HCT116 (cell line): ENCODE results near the gene C15orf40. TPM values are rescaled to one million over a fixed set of nuclear protein-coding genes. Genes with fewer than 3 reads are reported as not detected.

Source experiments
- ATAC-seq: fragments of 200-7000 bp; cut with Tn5 transposase; 2 replicates; pipeline ENCODE4 v1.9.1; 2020; ENCODE audit warnings: mild to moderate bottlenecking, moderate library complexity
- BruUV-seq: library from RNA; stranded (reverse); fragments of 400-500 nt; replicated peaks from 2 replicates; lab custom pipeline; 2021; lab: Mats Ljungman, UMichigan
- CTCF ChIA-PET: fragments of 300-600 bp; sonication (Branson Sonifier 250); formaldehyde crosslinking; loops from one replicate; lab custom pipeline; 2021; ENCODE audit warnings: antibody characterized with exemption; lab: Charles Lee
- POLR2A ChIA-PET: fragments of 300-600, 350-600 bp; sonication (Branson Sonifier 250); formaldehyde crosslinking; loops from one replicate; lab custom pipeline; 2021; ENCODE audit warnings: antibody characterized with exemption; lab: Charles Lee
- RAD21 ChIA-PET, 2 experiments: fragments of 300-600 bp; sonication (Branson Sonifier 250); formaldehyde crosslinking; loops; one replicate each; lab custom pipeline; 2023; ENCODE audit warnings: low total read pairs in 2 of 2; ENCODE audit not compliant: uncharacterized antibody in 2 of 2, unreplicated experiment in 2 of 2, low non-redundant PET in 1 of 2; lab: Charles Lee
- DNase-seq: peaks from one replicate; pipeline ENCODE4 v3.0.0-alpha.2; 2010; ENCODE audit warnings: low read depth, low spot score
- H2AFZ ChIP-seq: fragments of 200-600 bp; shearing (Covaris generic), sonication (generic); 2 replicates; pipeline ENCODE4 v1.6.1; 2017; ENCODE audit warnings: low read depth, mixed run types, mixed read lengths, antibody characterized with exemption, low read length; ENCODE audit not compliant: poor library complexity, severe bottlenecking
- H3K27ac ChIP-seq: 2 replicates; pipeline ENCODE4 v1.5.1; 2012; ENCODE audit warnings: low read depth, low read length
- H3K27me3 ChIP-seq: fragments of 200-600 bp; sonication (generic); 2 replicates; pipeline ENCODE4 v1.6.1; 2016; ENCODE audit warnings: mixed run types, low read length, mixed read lengths; ENCODE audit not compliant: insufficient read depth
- H3K36me3 ChIP-seq, 2 experiments: fragments of 200-500 bp in 1 of 2; fragments of 200-600 bp in 1 of 2; sonication (Bioruptor generic) in 1 of 2; sonication (generic) in 1 of 2; 2 replicates each; pipeline versions ENCODE4 v1.5.1 to v1.6.1; 2014 to 2016; ENCODE audit warnings: low read length in 2 of 2, inconsistent platforms in 1 of 2, mixed read lengths in 1 of 2, mixed run types in 1 of 2; ENCODE audit not compliant: insufficient read depth in 2 of 2, control insufficient read depth in 1 of 2
- H3K4me1 ChIP-seq, 2 experiments: fragments of 200-600 bp in 1 of 2; sonication (generic) in 1 of 2; 2 replicates each; pipeline versions ENCODE4 v1.5.1 to v1.6.1; 2012 to 2017; ENCODE audit warnings: low read length in 2 of 2, inconsistent platforms in 1 of 2, mild to moderate bottlenecking in 1 of 2, mixed read lengths in 1 of 2, mixed run types in 1 of 2, moderate library complexity in 1 of 2; ENCODE audit not compliant: insufficient read depth in 2 of 2, control insufficient read depth in 1 of 2
- H3K4me2 ChIP-seq: fragments of 200-600 bp; sonication (generic); 2 replicates; pipeline ENCODE4 v1.6.1; 2017; ENCODE audit warnings: mixed run types, low read length, mixed read lengths
- H3K4me3 ChIP-seq, 2 experiments: fragments of 200-600 bp in 1 of 2; sonication (generic) in 1 of 2; replicated peaks in 1 of 2; 2 replicates each; pipeline ENCODE4 v1.5.1; 2011 to 2016; ENCODE audit warnings: low read length in 2 of 2, control low read depth in 1 of 2, low read depth in 1 of 2, mild to moderate bottlenecking in 1 of 2, mixed read lengths in 1 of 2, mixed run types in 1 of 2
- H3K79me2 ChIP-seq: fragments of 200-600 bp; sonication (generic); 2 replicates; pipeline ENCODE4 v1.6.1; 2017; ENCODE audit warnings: mild to moderate bottlenecking, mixed run types, low read length, moderate library complexity, mixed read lengths; ENCODE audit not compliant: insufficient read depth
- H3K9ac ChIP-seq: fragments of 200-600 bp; sonication (generic); 2 replicates; pipeline ENCODE4 v1.6.1; 2016; ENCODE audit warnings: low read length, mixed read lengths
- H3K9me2 ChIP-seq: fragments of 200-600 bp; sonication (generic), shearing (Covaris generic); 2 replicates; pipeline ENCODE4 v1.6.1; 2017; ENCODE audit warnings: mixed run types, mild to moderate bottlenecking, moderate library complexity; ENCODE audit not compliant: insufficient read depth
- H3K9me3 ChIP-seq, 2 experiments: fragments of 200-500 bp in 1 of 2; fragments of 200-600 bp in 1 of 2; sonication (Bioruptor generic) in 1 of 2; sonication (generic) in 1 of 2; 2 replicates each; pipeline ENCODE4 v1.6.1; 2014 to 2017; ENCODE audit warnings: low read length in 2 of 2, mixed read lengths in 2 of 2, inconsistent platforms in 1 of 2, low read depth in 1 of 2, mild to moderate bottlenecking in 1 of 2, mixed run types in 1 of 2, moderate library complexity in 1 of 2; ENCODE audit not compliant: control insufficient read depth in 1 of 2, insufficient read depth in 1 of 2
- H4K20me1 ChIP-seq: fragments of 200-600 bp; sonication (generic), shearing (Covaris generic); 2 replicates; pipeline ENCODE4 v1.6.1; 2017; ENCODE audit warnings: mixed run types, mild to moderate bottlenecking, moderate library complexity; ENCODE audit not compliant: insufficient read depth
- EZH2 ChIP-seq: fragments of 200-600 bp; sonication (generic); IDR thresholded peaks from 2 replicates; pipeline ENCODE4 v1.6.1; 2017; ENCODE audit warnings: antibody characterized with exemption, mixed run types
- EZH2phosphoT487 ChIP-seq: fragments of 200-600 bp; IDR thresholded peaks from 2 replicates; pipeline ENCODE4 v1.6.1; 2018; ENCODE audit warnings: antibody characterized with exemption, borderline replicate concordance
- JUND ChIP-seq: IDR thresholded peaks from 2 replicates; pipeline ENCODE4 v1.6.1; 2012
- RAD21 ChIP-seq: IDR thresholded peaks from 2 replicates; pipeline ENCODE4 v1.6.1; 2012; ENCODE audit warnings: low read depth, mild to moderate bottlenecking
- SRF ChIP-seq: IDR thresholded peaks from 2 replicates; pipeline ENCODE4 v1.6.1; 2012; ENCODE audit warnings: low read depth
- intact Hi-C: fragments of 100-400 bp; cut with micrococcal nuclease; formaldehyde crosslinking; loops from 2 replicates; pipeline ENCODE4 v1.10.0; 2022
- total RNA-seq: library from RNA; stranded (reverse); gene quantifications from one replicate; pipeline ENCODE4 v1.2.1, GENCODE V29; 2021; ENCODE audit not compliant: unreplicated experiment
- TF ChIP-seq, protein P1 (sequence below), 3 experiments: fragments of 200-600 bp in 1 of 3; sonication (generic) in 1 of 3; IDR thresholded peaks in 2 of 3; conservative IDR thresholded peaks in 1 of 3; 2 replicates each; pipeline ENCODE4 v1.5.1; 2012 to 2017; ENCODE audit warnings: low read depth in 2 of 3, low read length in 2 of 3, antibody characterized with exemption in 1 of 3, borderline replicate concordance in 1 of 3, control low read depth in 1 of 3, mild to moderate bottlenecking in 1 of 3, mixed read lengths in 1 of 3, mixed run types in 1 of 3, moderate library complexity in 1 of 3; ENCODE audit not compliant: insufficient read depth in 1 of 3

C15orf40 gene
- total RNA-seq, 1 experiment from 2014 or later, result 26.0 TPM

DNA sequence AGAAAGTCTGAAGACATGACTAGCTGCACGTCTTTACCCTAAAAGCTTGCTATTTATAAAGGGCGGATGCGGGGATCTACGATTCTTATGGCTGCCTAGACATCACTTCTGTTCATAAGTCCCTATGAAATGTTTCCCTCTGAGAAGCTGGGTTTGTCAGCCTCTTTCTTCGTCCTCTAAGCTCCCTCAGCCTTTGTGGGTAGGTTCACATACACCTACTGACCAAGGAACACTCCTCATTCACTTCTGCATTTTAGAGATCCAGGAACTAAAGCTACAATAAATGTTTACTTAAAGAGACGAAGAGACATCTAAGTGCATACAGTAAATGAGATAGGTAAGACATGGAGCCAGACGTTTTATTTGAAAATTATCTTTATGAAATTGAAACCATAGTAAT lies 42.1 kb downstream of the C15orf40 start:
- Histone ChIP-seq H3K4me3 (no peak overlapping the region), H3K79me2 (no peaks in the 10 kb centered on the region), H4K20me1 (no peaks in the 10 kb centered on the region), H3K27me3 (0 out of 2 replicates have a peak, but pooled peaks cover 4% of the 10 kb centered on the region), H3K4me1 (no peaks in the 10 kb centered on the region), H3K36me3 (no peaks in the 10 kb centered on the region), H3K27ac (no peak overlapping the region), H3K9ac (no peak overlapping the region), H3K9me3 (no peaks in the 10 kb centered on the region), H3K9me2 (no peaks in the 10 kb centered on the region), H3K4me2 (no peak overlapping the region), H2AFZ (no peak overlapping the region)
- RAD21 ChIA-PET, result no interaction called here
- POLR2A ChIA-PET, result no interaction called here
- intact Hi-C loops, result no loop called here
- no TSS peak for BruUV-seq
- no peak for TF ChIP-seq RAD21
- TF ChIP-seq, protein P1, sequence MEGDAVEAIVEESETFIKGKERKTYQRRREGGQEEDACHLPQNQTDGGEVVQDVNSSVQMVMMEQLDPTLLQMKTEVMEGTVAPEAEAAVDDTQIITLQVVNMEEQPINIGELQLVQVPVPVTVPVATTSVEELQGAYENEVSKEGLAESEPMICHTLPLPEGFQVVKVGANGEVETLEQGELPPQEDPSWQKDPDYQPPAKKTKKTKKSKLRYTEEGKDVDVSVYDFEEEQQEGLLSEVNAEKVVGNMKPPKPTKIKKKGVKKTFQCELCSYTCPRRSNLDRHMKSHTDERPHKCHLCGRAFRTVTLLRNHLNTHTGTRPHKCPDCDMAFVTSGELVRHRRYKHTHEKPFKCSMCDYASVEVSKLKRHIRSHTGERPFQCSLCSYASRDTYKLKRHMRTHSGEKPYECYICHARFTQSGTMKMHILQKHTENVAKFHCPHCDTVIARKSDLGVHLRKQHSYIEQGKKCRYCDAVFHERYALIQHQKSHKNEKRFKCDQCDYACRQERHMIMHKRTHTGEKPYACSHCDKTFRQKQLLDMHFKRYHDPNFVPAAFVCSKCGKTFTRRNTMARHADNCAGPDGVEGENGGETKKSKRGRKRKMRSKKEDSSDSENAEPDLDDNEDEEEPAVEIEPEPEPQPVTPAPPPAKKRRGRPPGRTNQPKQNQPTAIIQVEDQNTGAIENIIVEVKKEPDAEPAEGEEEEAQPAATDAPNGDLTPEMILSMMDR (IDR thresholded peaks at IDR 0.05 in 2 of 3, conservative IDR thresholded peaks at IDR 0.05 in 1 of 3; ENCODE audit: borderline replicate concordance in 1 of 3, insufficient read depth in 1 of 3, low read depth in 2 of 3, low read length in 2 of 3), result no peak
- DNase-seq, result no peak
- ATAC-seq, result no peak
- CTCF ChIA-PET, result no interaction called here

DNA sequence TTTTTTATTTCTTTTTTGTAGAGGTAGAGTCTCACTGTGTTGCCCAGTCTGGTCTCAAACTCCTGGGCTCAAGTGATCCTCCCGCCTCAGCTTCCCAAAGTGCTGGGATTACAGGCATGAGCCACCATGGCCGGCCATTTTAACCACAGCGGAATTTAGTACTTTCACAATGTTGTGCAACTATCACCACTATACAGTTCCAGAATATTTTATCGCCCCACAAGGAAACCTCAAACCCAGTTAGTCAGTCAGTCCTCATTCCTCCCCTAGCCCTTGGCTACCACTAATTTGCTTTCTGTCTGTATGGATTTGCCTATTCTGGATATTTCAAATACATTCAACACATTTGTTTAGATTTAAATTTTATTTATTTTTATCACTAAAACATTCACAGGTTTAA lies 43.4 kb downstream of the C15orf40 start:
- CTCF ChIA-PET, result no interaction called here
- POLR2A ChIA-PET, result no interaction called here
- Histone ChIP-seq H3K27ac (no peak overlapping the region), H3K4me2 (no peak overlapping the region)
- no peak for ATAC-seq
- TF ChIP-seq JUND (no peak), EZH2 (no peak), EZH2phosphoT487 (no peak), SRF (no peak)
- TF ChIP-seq, all 23 proteins: peak for 0
- RAD21 ChIA-PET, result no interaction called here
- H3K9me2 ChIP-seq, result no peaks in the 10 kb centered on the region
- H3K27me3 ChIP-seq, result 0 out of 2 replicates have a peak, but pooled peaks cover 4% of the 10 kb centered on the region
- DNase-seq, result no peak
- no peak overlapping the region for H2AFZ ChIP-seq
- H3K4me1 ChIP-seq, result no peaks in the 10 kb centered on the region
- no peaks in the 10 kb centered on the region for H3K9me3 ChIP-seq
- no peak overlapping the region for H3K4me3 ChIP-seq
- no peaks in the 10 kb centered on the region for H3K79me2 ChIP-seq
- no TSS peak for BruUV-seq
- no peak overlapping the region for H3K9ac ChIP-seq
- intact Hi-C loops, result no loop called here
- no peaks in the 10 kb centered on the region for H4K20me1 ChIP-seq
- no peaks in the 10 kb centered on the region for H3K36me3 ChIP-seq
